Natural killer cell (primary cell): ENCODE results near the gene SLC44A4. TPM values are rescaled to one million over a fixed set of nuclear protein-coding genes. Genes with fewer than 3 reads are reported as not detected.

Experiments used
- ATAC-seq, 3 donors: fragments of 150-1000 bp in 2 of 3; fragments of 200-7000 bp in 1 of 3; cut with Tn5 transposase; 1 replicate in 1 of 3; 2 replicates in 2 of 3; pipeline ENCODE4 v1.10.0; 2021; ENCODE audit warnings: mild to moderate bottlenecking in 2 of 3, moderate library complexity in 2 of 3
- DNase-seq, 2 donors: peaks; one replicate each; pipeline versions ENCODE4 v3.0.0 to v3.0.0-alpha.2; 2013 to 2021; ENCODE audit warnings: mixed read lengths in 1 of 2
- H3K27ac ChIP-seq: one replicate; pipeline ENCODE4 v1.5.1; 2013; ENCODE audit warnings: mild to moderate bottlenecking, low read length
- H3K27me3 ChIP-seq: one replicate; pipeline ENCODE4 v1.6.1; 2013; ENCODE audit warnings: low read length; ENCODE audit not compliant: control insufficient read depth, insufficient read depth
- H3K36me3 ChIP-seq: one replicate; pipeline ENCODE4 v1.6.1; 2013; ENCODE audit warnings: low read length; ENCODE audit not compliant: control insufficient read depth, insufficient read depth
- H3K4me1 ChIP-seq: one replicate; pipeline ENCODE4 v1.6.1; 2013; ENCODE audit warnings: low read length; ENCODE audit not compliant: control insufficient read depth, insufficient read depth
- H3K4me3 ChIP-seq: one replicate; pipeline ENCODE4 v1.5.1; 2013; ENCODE audit warnings: low read length
- H3K9me3 ChIP-seq: one replicate; pipeline ENCODE4 v1.6.1; 2013; ENCODE audit warnings: low read length; ENCODE audit not compliant: control insufficient read depth, insufficient read depth
- H3K27ac Mint-ChIP-seq, 2 donors: one replicate each; pipeline ENCODE4 v1.8.0; 2022; ENCODE audit warnings: mild to moderate bottlenecking in 2 of 2, mixed read lengths in 2 of 2, moderate library complexity in 1 of 2
- H3K27me3 Mint-ChIP-seq, 2 donors: one replicate each; pipeline ENCODE4 v1.8.0; 2022; ENCODE audit warnings: low read depth in 2 of 2, mixed read lengths in 2 of 2
- H3K36me3 Mint-ChIP-seq: one replicate; pipeline ENCODE4 v1.8.0; 2022; ENCODE audit warnings: mixed read lengths
- H3K4me1 Mint-ChIP-seq, 2 donors: one replicate each; pipeline ENCODE4 v1.8.0; 2022; ENCODE audit warnings: mixed read lengths in 2 of 2
- H3K4me3 Mint-ChIP-seq: one replicate; pipeline ENCODE4 v1.8.0; 2022; ENCODE audit warnings: mild to moderate bottlenecking, moderate library complexity, mixed read lengths
- H3K9me3 Mint-ChIP-seq, 2 donors: one replicate each; pipeline ENCODE4 v1.8.0; 2022; ENCODE audit warnings: mixed read lengths in 2 of 2
- CTCF ChIP-seq: fragments of 200-600 bp; IDR thresholded peaks from one replicate; pipeline ENCODE4 v1.8.0; 2022; ENCODE audit warnings: antibody characterized with exemption
- WGBS: methylation state at CpG from one replicate; pipeline ENCODE4 v1.1.7; 2013; ENCODE audit warnings: missing lambda C conversion rate; ENCODE audit not compliant: insufficient coverage; 5-methylcytosine and 5-hydroxymethylcytosine counted together
- intact Hi-C: fragments of 100-400 bp; cut with micrococcal nuclease; formaldehyde crosslinking; loops from one replicate; pipeline ENCODE4 v1.14.2; 2022
- total RNA-seq, 4 donors: library from RNA; stranded (reverse); fragments of 120-200 nt in 1 of 4; gene quantifications; one replicate each; pipeline versions ENCODE4 v1.2.3 to v1.2.4, GENCODE V29; 2013 to 2022

Gene SLC44A4
- total RNA-seq, 3 donors from 2014 or later (not counting 1 experiment from before 2014, with no cell fraction given): 0.48 TPM; not detected in 2

GRCh38 chr6:31875877-31876276 lies 2.9 kb downstream of the SLC44A4 start:
- Histone ChIP-seq H3K27me3 (no peaks in the 10 kb centered on the region), H3K36me3 (peaks cover 14% of the 10 kb centered on the region), H3K4me3 (no peak overlapping the region), H3K27ac (no peak overlapping the region), H3K4me1 (no peaks in the 10 kb centered on the region), H3K9me3 (no peaks in the 10 kb centered on the region)
- Mint-ChIP-seq H3K9me3 (no peaks in the 10 kb centered on the region), H3K4me3 (no peak overlapping the region), H3K27me3 (no peaks in the 10 kb centered on the region), H3K27ac (peak overlapping the region in 1 of 2 donors; percentile 5), H3K4me1 (peaks cover 0 to 5% of the 10 kb centered on the region in 2 donors), H3K36me3 (peaks cover under 1% of the 10 kb centered on the region)
- intact Hi-C loops: no loop called here
- ATAC-seq: no peak
- 75% methylated on average over 4 of the region's 5 CpGs for WGBS
- DNase-seq: no peak
- no peak for TF ChIP-seq CTCF

- H3K9me3 ChIP-seq: no peaks in the 10 kb centered on the region
- DNase-seq: no peak
- Mint-ChIP-seq H3K27ac (no peak overlapping the region), H3K9me3 (no peaks in the 10 kb centered on the region), H3K36me3 (no peaks in the 10 kb centered on the region), H3K27me3 (no peaks in the 10 kb centered on the region), H3K4me1 (peaks cover 0 to 5% of the 10 kb centered on the region in 2 donors), H3K4me3 (no peak overlapping the region)
- H3K4me3 ChIP-seq: no peak overlapping the region
- H3K36me3 ChIP-seq: peaks cover 5% of the 10 kb centered on the region
- no peak for TF ChIP-seq CTCF
- no peaks in the 10 kb centered on the region for H3K27me3 ChIP-seq
- H3K27ac ChIP-seq: no peak overlapping the region
- intact Hi-C loops: no loop called here
- no peak for ATAC-seq
- H3K4me1 ChIP-seq: no peaks in the 10 kb centered on the region
- 77% methylated on average over 4 of the region's 5 CpGs for WGBS
Measured at GRCh38 chr6:31874836-31875572, 3.8 kb downstream of the SLC44A4 start.

GRCh38 chr6:31874084-31874670 lies 4.6 kb downstream of the SLC44A4 start:
- H3K36me3 ChIP-seq: no peaks in the 10 kb centered on the region
- H3K4me1 ChIP-seq: no peaks in the 10 kb centered on the region
- H3K27me3 ChIP-seq: no peaks in the 10 kb centered on the region
- TF ChIP-seq CTCF: no peak
- no peaks in the 10 kb centered on the region for H3K36me3 Mint-ChIP-seq
- no peak overlapping the region for H3K4me3 ChIP-seq
- no peaks in the 10 kb centered on the region for H3K9me3 ChIP-seq
- H3K27me3 Mint-ChIP-seq: no peaks in the 10 kb centered on the region
- no peak overlapping the region for H3K4me3 Mint-ChIP-seq
- H3K9me3 Mint-ChIP-seq: no peaks in the 10 kb centered on the region
- intact Hi-C loops: no loop called here
- 48% methylated on average over 3 of the region's 4 CpGs for WGBS
- no peak overlapping the region for H3K27ac ChIP-seq
- DNase-seq (no peak), ATAC-seq (no peak)
- H3K27ac Mint-ChIP-seq: no peak overlapping the region
- H3K4me1 Mint-ChIP-seq: peaks cover 0 to 1% of the 10 kb centered on the region in 2 donors
